ENCODE data around the gene NAT14.

The NAT14 gene

DNA sequence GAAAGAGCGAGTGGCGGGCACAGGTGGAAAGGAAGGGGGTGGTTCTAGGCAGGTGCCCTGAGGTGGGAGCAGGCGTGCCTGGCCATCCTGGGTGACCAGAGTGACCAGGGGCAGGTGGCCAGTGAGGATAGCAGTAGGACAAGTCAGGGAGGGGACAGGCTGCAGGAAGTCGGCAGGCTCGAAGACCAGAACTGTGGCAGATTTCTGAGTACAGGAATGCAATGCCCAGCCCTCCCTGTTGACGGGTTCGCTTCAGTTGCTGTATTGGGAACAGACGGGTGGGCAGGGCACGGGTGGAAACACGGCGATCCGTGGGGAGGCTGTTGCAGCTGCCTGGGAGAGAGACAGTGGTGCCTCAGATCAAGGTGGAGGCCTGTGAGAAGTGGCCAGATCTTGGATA lies 6.6 kb upstream of the NAT14 start:
- H3K4me3 ChIP-seq (ENCODE audit: low read depth, low read length): no peak overlapping the region
- no peak for DNase-seq (ENCODE audit: low read depth)
- TF ChIP-seq CTCF (IDR thresholded peaks at IDR 0.05; ENCODE audit: low read depth, low read length, missing control alignments): no peak

DNA sequence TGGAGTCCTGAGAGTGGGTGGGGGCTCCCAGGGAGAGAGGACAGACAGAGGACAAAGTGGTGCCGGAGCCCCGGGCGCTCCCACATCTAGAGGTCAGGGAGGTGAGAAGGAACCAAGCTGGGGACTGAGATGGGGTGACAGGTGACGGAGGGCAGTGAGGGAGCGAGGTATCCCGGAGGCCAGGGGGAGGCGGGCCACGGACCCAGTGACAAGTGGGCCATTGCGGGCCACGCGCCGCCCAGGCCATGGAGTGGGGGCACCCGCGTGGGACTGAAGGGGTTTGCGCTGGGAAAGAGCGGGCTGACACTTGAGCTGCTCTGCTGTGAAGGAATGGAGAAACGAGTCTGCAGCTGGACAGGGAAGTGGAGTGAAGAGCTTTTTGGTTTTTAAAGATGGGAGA lies 5.9 kb upstream of the NAT14 start:
- no peak overlapping the region for H3K4me3 ChIP-seq (ENCODE audit: low read depth, low read length)
- no peak for DNase-seq (ENCODE audit: low read depth)
- no peak for TF ChIP-seq CTCF (IDR thresholded peaks at IDR 0.05; ENCODE audit: low read depth, low read length, missing control alignments)

- no peak overlapping the region for H3K4me3 ChIP-seq (ENCODE audit: low read depth, low read length)
- TF ChIP-seq CTCF (IDR thresholded peaks at IDR 0.05; ENCODE audit: low read depth, low read length, missing control alignments): no peak
- DNase-seq (ENCODE audit: low read depth): no peak
Observed at GRCh38 chr19:55479451-55480230, 5.3 kb upstream of the NAT14 start.

- no peak for TF ChIP-seq CTCF (IDR thresholded peaks at IDR 0.05; ENCODE audit: low read depth, low read length, missing control alignments)
- DNase-seq (ENCODE audit: low read depth): no peak
- no peak overlapping the region for H3K4me3 ChIP-seq (ENCODE audit: low read depth, low read length)
Observed at GRCh38 chr19:55481148-55481793, 3.7 kb upstream of the NAT14 start.

DNA sequence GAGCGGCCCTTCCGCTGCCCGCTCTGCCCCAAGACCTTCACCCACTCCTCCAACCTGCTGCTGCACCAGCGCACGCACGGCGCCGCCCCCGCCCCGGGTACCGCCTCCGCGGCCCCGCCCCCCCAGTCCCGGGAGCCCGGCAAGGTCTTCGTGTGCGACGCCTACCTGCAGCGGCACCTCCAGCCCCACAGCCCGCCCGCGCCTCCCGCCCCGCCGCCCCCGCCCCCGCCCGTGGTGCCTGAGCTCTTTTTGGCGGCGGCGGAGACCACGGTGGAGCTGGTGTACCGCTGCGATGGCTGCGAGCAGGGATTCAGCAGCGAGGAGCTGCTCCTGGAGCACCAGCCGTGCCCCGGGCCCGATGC lies 3.2 kb upstream of the NAT14 start:
- no peak for TF ChIP-seq CTCF (IDR thresholded peaks at IDR 0.05; ENCODE audit: low read depth, low read length, missing control alignments)
- no peak for DNase-seq (ENCODE audit: low read depth)
- no peak overlapping the region for H3K4me3 ChIP-seq (ENCODE audit: low read depth, low read length)

DNA sequence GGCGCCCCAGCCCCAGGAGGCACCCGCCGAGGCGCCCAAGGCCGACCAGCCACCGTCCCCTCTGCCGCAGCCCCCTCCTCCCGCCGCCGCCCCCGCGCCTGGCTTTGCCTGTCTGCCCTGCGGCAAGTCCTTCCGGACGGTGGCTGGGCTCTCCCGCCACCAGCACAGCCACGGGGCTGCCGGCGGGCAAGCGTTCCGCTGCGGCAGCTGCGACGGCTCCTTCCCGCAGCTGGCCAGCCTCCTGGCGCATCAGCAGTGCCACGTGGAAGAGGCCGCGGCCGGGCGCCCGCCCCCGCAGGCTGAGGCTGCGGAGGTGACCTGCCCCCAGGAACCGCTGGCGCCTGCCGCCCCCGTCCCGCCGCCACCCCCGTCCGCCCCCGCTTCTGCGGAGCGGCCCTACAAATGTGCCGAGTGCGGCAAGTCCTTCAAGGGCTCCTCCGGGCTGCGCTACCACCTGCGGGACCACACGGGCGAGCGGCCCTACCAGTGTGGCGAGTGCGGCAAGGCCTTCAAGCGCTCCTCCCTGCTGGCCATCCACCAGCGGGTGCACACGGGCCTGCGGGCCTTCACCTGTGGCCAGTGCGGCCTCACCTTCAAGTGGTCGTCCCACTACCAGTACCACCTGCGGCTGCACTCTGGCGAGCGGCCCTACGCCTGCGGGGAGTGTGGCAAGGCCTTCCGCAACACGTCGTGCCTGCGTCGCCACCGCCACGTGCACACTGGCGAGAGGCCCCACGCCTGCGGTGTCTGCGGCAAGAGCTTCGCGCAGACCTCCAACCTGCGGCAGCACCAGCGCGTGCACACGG lies 2.6 kb upstream of the NAT14 start:
- DNase-seq (ENCODE audit: low read depth): no peak
- no peak for TF ChIP-seq CTCF (IDR thresholded peaks at IDR 0.05; ENCODE audit: low read depth, low read length, missing control alignments)
- H3K4me3 ChIP-seq (ENCODE audit: low read depth, low read length): no peak overlapping the region

All from GM12864 (cell line).